Amniotic epithelial cell (primary cell): Measurements from ENCODE around the gene LDLRAD2.
"Not testable (repeated sequence)": the region's sequence is repeated elsewhere in the genome, so short reads cannot be mapped to it uniquely, and the experiment has no call there.

Source experiments
- DNase-seq: peaks from one replicate; pipeline ENCODE4 v3.0.0-alpha.2; 2010; ENCODE audit warnings: low read depth

The LDLRAD2 gene

GRCh38 chr1:21811875-21812305 lies at the start of gene LDLRAD2:
TSS of gene LDLRAD2 (plus strand) at chr1:21812265. CDS start at chr1:21812452, 187 bp downstream.
- DNase-seq, result no peak

- DNase-seq, result no peak
Observed at GRCh38 chr1:21763236-21763635, 48.8 kb upstream of the LDLRAD2 start.

GRCh38 chr1:21763694-21764419 lies 48.2 kb upstream of the LDLRAD2 start:
- DNase-seq, result no peak

- peak; percentile 79 for DNase-seq
Observed at GRCh38 chr1:21764615-21765423, 47.2 kb upstream of the LDLRAD2 start.

GRCh38 chr1:21766210-21766609 lies 45.9 kb upstream of the LDLRAD2 start:
- no peak for DNase-seq

- DNase-seq, result peak; percentile 14
Observed at GRCh38 chr1:21767106-21767505, 45.0 kb upstream of the LDLRAD2 start.

GRCh38 chr1:21770201-21770600 lies 41.9 kb upstream of the LDLRAD2 start:
- DNase-seq, result no peak

- DNase-seq, result not testable (repeated sequence)
Observed at GRCh38 chr1:21770602-21771001, 41.5 kb upstream of the LDLRAD2 start.

GRCh38 chr1:21771672-21772071 lies 40.4 kb upstream of the LDLRAD2 start:
- DNase-seq, result peak; percentile 5

GRCh38 chr1:21773585-21773984 lies 38.5 kb upstream of the LDLRAD2 start:
- DNase-seq, result no peak

GRCh38 chr1:21774835-21775549 lies 37.1 kb upstream of the LDLRAD2 start:
- DNase-seq, result no peak

- no peak for DNase-seq
Observed at GRCh38 chr1:21775550-21775914, 36.5 kb upstream of the LDLRAD2 start.

- peak; percentile 93 for DNase-seq
Observed at GRCh38 chr1:21775985-21776562, 36.0 kb upstream of the LDLRAD2 start.

- DNase-seq, result not testable (repeated sequence)
Observed at GRCh38 chr1:21776925-21777324, 35.1 kb upstream of the LDLRAD2 start.

GRCh38 chr1:21778405-21778727 lies 33.7 kb upstream of the LDLRAD2 start:
- no peak for DNase-seq

- no peak for DNase-seq
Observed at GRCh38 chr1:21779613-21780521, 32.2 kb upstream of the LDLRAD2 start.

GRCh38 chr1:21781815-21782348 lies 30.2 kb upstream of the LDLRAD2 start:
- DNase-seq, result peak; percentile 54

GRCh38 chr1:21782349-21782867 lies 29.7 kb upstream of the LDLRAD2 start:
- peak; percentile 63 for DNase-seq

GRCh38 chr1:21782868-21783678 lies 29.0 kb upstream of the LDLRAD2 start, which contains the start of gene USP48:
TSS of gene USP48 (minus strand) at chr1:21783149. CDS start at chr1:21782957, 192 bp downstream.
- DNase-seq, result peak; percentile 90
